A549 treated with Mapracorat at 1 μM for 4 hours (cell line): Measurements from ENCODE around the gene OR12D1. TPM values are rescaled to one million over a fixed set of nuclear protein-coding genes. Genes with fewer than 3 reads are reported as not detected.

Experiments
- total RNA-seq: library from RNA; stranded (reverse); fragments of 200-300 nt; extraction: Qiagen RNA extraction; gene quantifications from 5 replicates; pipeline ENCODE4 v1.2.3, GENCODE V29; 2022

OR12D1 gene
- total RNA-seq = not detected in 5 replicates

GRCh38 chr6:29414588-29414987 lies at the start of gene OR12D1:
Gene OR12D1 (plus strand): TSS chr6:29414928.

GRCh38 chr6:29368765-29369164 lies 46.0 kb upstream of the OR12D1 start, which contains the start of gene OR5V1:
Gene OR5V1 (minus strand): TSS chr6:29368865. CDS start chr6:29356195, 12,670 bp downstream.

GRCh38 chr6:29375191-29375590 lies 39.5 kb upstream of the OR12D1 start, which contains the start of gene OR12D3:
Gene OR12D3 (minus strand): TSS chr6:29375291. CDS start chr6:29375287, 4 bp downstream.

GRCh38 chr6:29395331-29395730 lies 19.4 kb upstream of the OR12D1 start, which contains the start of gene OR12D2:
Gene OR12D2 (plus strand): TSS chr6:29395631. CDS start chr6:29396700, 1,069 bp downstream.

GRCh38 chr6:29439006-29439405 lies 24.3 kb downstream of the OR12D1 start, which contains the start of gene OR10C1:
Gene OR10C1 (plus strand): TSS chr6:29439306. CDS start chr6:29440016, 710 bp downstream.

GRCh38 chr6:29456971-29457370 lies 42.2 kb downstream of the OR12D1 start, which contains the start of the genes OR11A1 and OR2H1:
Gene OR11A1 (minus strand): TSS chr6:29457071. CDS start chr6:29427641, 29,430 bp downstream.
Gene OR2H1 (plus strand): TSS chr6:29457155. CDS start chr6:29461770, 4,615 bp downstream.

Other genes starting within 250 kb of the OR12D1 start
- gene OR2J2, start 244.0 kb upstream of the OR12D1 start, total RNA-seq = not detected in 5 replicates
- gene OR14J1, start 113.2 kb upstream of the OR12D1 start, total RNA-seq = not detected in 5 replicates
- not detected in 5 replicates for gene OR5V1, start 46.1 kb upstream of the OR12D1 start, total RNA-seq
- gene OR12D3, start 39.6 kb upstream of the OR12D1 start, total RNA-seq = not detected in 5 replicates
- not detected in 5 replicates for gene OR12D2, start 19.3 kb upstream of the OR12D1 start, total RNA-seq
- gene OR10C1, start 24.4 kb downstream of the OR12D1 start, total RNA-seq = not detected in 5 replicates
- gene OR11A1, start 42.1 kb downstream of the OR12D1 start, total RNA-seq = not detected in 5 replicates
- not detected in 5 replicates for gene OR2H1, start 42.2 kb downstream of the OR12D1 start, total RNA-seq
- gene MAS1L, start 73.0 kb downstream of the OR12D1 start, total RNA-seq = not detected in 5 replicates
- gene UBD, start 144.8 kb downstream of the OR12D1 start, total RNA-seq = 0.33 to 1.0 TPM (median 0.87 TPM) in 5 replicates
- not detected in 5 replicates for gene OR2H2, start 170.2 kb downstream of the OR12D1 start, total RNA-seq
- 4.3 to 6.1 TPM (median 5.8 TPM) in 5 replicates for gene GABBR1, start 218.3 kb downstream of the OR12D1 start, total RNA-seq
- not detected in 5 replicates for gene MOG, start 242.2 kb downstream of the OR12D1 start, total RNA-seq